SK-N-MC (cell line): Measurements from ENCODE around the gene KIAA1328.

Source experiments
- DNase-seq: peaks from one replicate; pipeline ENCODE4 v3.0.0-alpha.2; 2011; ENCODE audit warnings: low read depth, low spot score
- H3K27ac ChIP-seq: fragments of 200-600 bp; sonication (generic); 2 replicates; pipeline ENCODE4 v1.5.1; 2016; ENCODE audit warnings: mixed run types
- H3K36me3 ChIP-seq: fragments of 200-600 bp; sonication (generic); 2 replicates; pipeline ENCODE4 v1.6.1; 2017; ENCODE audit warnings: antibody characterized with exemption, low read length, mixed read lengths; ENCODE audit not compliant: insufficient read depth
- H3K4me3 ChIP-seq: fragments of 200-600 bp; sonication (generic); 2 replicates; pipeline ENCODE4 v1.5.1; 2016
- H3K9ac ChIP-seq: fragments of 200-600 bp; sonication (generic); 2 replicates; pipeline ENCODE4 v1.8.0; 2017; ENCODE audit warnings: mixed run types, mixed read lengths; ENCODE audit not compliant: insufficient read length
- H3K9me3 ChIP-seq: fragments of 200-600 bp; sonication (generic); 2 replicates; pipeline ENCODE4 v1.6.1; 2017; ENCODE audit warnings: low read depth, mild to moderate bottlenecking, antibody characterized with exemption, low read length, moderate library complexity, mixed read lengths
- EZH2 ChIP-seq: fragments of 200-600 bp; sonication (generic); IDR thresholded peaks from one replicate; pipeline ENCODE4 v1.6.1; 2017; ENCODE audit warnings: antibody characterized with exemption
- FOXP2 ChIP-seq: optimal IDR thresholded peaks from 2 replicates; pipeline ENCODE3; 2011; ENCODE audit warnings: mild to moderate bottlenecking, moderate library complexity; ENCODE audit not compliant: insufficient read depth; ENCODE audit errors: extremely low read length, control extremely low read depth
- POLR2AphosphoS5 ChIP-seq: IDR thresholded peaks from 2 replicates; pipeline ENCODE4 v1.6.1; 2012; ENCODE audit warnings: mild to moderate bottlenecking, low read depth, low read length, borderline replicate concordance

The KIAA1328 gene

DNA sequence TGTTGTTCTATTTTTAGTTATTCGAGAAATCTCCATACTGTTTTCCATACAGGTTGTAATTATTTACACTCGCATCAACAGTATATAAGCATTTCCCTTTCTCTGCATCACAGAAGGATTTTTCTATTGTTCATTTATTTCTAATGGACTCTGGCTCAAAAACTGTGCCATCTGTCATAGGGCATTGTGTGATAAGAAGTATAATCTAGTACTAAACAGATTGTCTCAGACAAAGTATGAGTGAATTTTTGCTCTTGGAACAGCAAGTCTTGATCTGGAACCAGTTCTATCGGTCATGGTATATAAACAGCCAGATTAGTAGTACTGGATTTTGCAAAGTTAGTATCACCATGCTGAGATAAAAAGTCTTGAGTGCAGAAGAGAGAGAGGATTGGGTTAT lies 145.8 kb downstream of the KIAA1328 start:
- Histone ChIP-seq H3K9ac (no peak overlapping the region), H3K27ac (no peak overlapping the region), H3K4me3 (no peak overlapping the region), H3K9me3 (no peaks in the 10 kb centered on the region), H3K36me3 (no peaks in the 10 kb centered on the region)
- TF ChIP-seq FOXP2 (no peak), POLR2AphosphoS5 (no peak), EZH2 (no peak)
- DNase-seq: no peak

DNA sequence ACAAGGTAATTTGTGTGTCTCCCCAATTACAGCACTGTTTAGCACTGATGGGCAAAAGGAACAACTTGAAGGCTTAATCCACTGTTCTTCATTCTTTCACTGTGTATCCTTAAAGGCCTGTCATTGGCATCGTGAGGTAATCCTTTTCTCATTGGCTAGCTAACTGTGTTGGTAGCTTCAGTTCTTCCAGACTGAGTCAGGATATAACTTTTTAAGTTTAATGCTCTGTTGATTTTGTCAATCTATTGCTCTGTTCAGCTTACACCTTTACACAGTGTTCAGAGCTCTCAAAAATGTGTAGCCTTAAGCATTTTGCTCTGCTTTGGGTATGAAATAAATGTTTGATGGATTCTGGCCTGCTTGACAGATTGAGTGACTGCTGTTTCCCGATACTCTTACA lies 148.2 kb downstream of the KIAA1328 start:
- Histone ChIP-seq H3K36me3 (no peaks in the 10 kb centered on the region), H3K9ac (no peak overlapping the region), H3K4me3 (no peak overlapping the region), H3K9me3 (no peaks in the 10 kb centered on the region), H3K27ac (no peak overlapping the region)
- DNase-seq: no peak
- no peak for TF ChIP-seq EZH2
- no peak for TF ChIP-seq FOXP2
- no peak for TF ChIP-seq POLR2AphosphoS5

DNA sequence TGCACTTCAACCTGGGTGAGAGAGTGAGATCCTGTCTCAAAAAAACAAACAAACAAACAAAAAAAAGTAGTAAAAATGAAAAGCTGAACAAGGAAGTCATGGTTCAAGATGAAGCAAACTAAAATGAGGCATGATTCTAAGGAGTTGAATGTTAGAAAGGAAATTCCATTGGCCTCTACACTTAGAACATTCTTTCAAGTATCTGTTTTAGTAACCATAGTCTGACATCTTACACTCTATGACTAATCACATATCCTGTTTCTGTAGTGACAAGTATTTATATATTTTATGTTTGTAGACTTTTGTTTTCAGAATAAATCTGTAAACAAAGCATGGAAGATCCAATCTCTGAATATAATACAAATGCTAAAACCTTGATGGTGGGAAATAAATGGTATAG lies 164.1 kb downstream of the KIAA1328 start:
- H3K27ac ChIP-seq: no peak overlapping the region
- DNase-seq: no peak
- H3K9ac ChIP-seq: no peak overlapping the region
- H3K4me3 ChIP-seq: no peak overlapping the region
- no peaks in the 10 kb centered on the region for H3K36me3 ChIP-seq
- H3K9me3 ChIP-seq: no peaks in the 10 kb centered on the region
- TF ChIP-seq EZH2 (no peak), POLR2AphosphoS5 (no peak), FOXP2 (no peak)

- H3K27ac ChIP-seq: no peak overlapping the region
- H3K9ac ChIP-seq: no peak overlapping the region
- DNase-seq: no peak
- H3K4me3 ChIP-seq: no peak overlapping the region
- no peaks in the 10 kb centered on the region for H3K9me3 ChIP-seq
- H3K36me3 ChIP-seq: no peaks in the 10 kb centered on the region
- TF ChIP-seq FOXP2: no peak
- no peak for TF ChIP-seq POLR2AphosphoS5
- TF ChIP-seq EZH2: no peak
Observed at GRCh38 chr18:37006742-37007141, 177.8 kb downstream of the KIAA1328 start.

DNA sequence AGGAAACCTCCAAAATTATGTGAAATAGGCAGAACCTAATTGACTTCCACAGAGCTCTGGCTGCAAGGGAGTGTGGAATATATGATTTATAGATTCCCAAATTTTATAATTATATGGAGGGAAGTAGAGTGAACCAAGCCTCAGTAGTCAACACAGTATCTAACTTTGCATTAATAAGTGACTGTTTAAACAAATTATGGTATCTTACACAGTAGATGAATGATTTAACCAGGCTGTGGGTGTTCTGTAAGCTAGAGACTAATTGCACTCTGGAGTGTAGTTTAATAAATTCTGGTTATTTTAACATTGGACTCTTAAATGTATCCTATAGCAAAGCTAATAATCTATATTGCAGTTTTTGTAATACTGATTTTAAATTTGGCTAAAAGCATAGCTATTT lies 183.5 kb downstream of the KIAA1328 start:
- no peak overlapping the region for H3K27ac ChIP-seq
- no peak overlapping the region for H3K4me3 ChIP-seq
- no peak for DNase-seq
- TF ChIP-seq FOXP2 (no peak), EZH2 (no peak), POLR2AphosphoS5 (no peak)
- H3K36me3 ChIP-seq: no peaks in the 10 kb centered on the region
- H3K9ac ChIP-seq: no peak overlapping the region
- H3K9me3 ChIP-seq: no peaks in the 10 kb centered on the region

DNA sequence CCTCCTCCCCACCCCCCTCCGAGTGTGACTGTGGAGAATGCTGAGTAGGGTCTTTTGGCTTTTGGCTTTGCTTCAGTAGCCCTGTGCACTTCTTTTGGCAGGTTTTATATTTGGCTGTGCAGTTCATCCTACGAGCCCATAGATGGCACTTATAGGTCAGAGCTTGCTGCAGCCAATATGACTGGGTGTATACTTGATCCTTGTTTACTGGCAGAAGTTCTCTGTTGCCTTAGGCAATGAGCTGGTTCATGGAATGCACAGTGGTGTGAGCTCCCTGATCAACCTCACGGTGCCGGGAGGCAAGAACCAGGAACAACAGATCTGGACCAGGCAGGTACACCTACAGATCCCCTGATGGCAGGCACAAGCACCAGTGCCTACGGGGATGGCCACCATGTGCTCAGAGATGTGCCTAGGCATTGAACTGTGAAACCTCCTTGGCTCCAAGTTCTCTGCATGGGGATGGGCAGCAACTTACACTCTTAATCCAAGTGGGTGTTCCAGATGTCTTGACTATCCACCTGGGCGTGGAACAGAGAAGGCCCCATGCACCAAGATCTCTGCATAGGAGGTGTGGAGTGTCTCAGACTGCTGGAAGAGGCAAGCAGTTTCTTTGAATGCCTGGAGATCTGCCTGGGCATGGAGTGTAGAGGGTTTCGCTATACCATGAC lies 190.4 kb downstream of the KIAA1328 start:
- TF ChIP-seq EZH2: no peak
- TF ChIP-seq FOXP2: no peak
- TF ChIP-seq POLR2AphosphoS5: no peak
- DNase-seq: no peak
- no peak overlapping the region for H3K4me3 ChIP-seq
- H3K9me3 ChIP-seq: no peaks in the 10 kb centered on the region
- H3K27ac ChIP-seq: no peak overlapping the region
- H3K36me3 ChIP-seq: no peaks in the 10 kb centered on the region
- H3K9ac ChIP-seq: no peak overlapping the region

DNA sequence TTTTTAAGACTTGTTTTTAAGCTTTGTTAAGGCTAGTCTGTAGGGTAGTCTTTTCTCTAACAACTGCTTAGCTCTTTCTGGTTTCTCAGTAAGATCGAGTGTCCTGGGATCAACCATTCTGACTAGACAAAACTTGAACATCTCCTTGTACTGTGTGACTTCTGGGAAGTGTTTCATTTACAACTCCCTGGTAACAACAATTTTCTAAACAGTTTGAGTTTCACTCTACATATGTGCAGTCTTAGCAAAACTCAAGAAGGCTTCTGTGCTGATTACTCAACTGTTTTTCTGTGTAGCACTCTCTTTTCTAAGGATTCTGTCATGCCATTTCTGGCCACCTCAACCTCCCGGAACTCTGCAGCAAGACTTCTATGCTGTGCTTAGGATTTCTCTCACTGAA lies 204.5 kb downstream of the KIAA1328 start:
- Histone ChIP-seq H3K4me3 (no peak overlapping the region), H3K36me3 (no peaks in the 10 kb centered on the region), H3K9ac (no peak overlapping the region), H3K27ac (no peak overlapping the region), H3K9me3 (no peaks in the 10 kb centered on the region)
- TF ChIP-seq POLR2AphosphoS5 (no peak), EZH2 (no peak)
- DNase-seq: no peak

DNA sequence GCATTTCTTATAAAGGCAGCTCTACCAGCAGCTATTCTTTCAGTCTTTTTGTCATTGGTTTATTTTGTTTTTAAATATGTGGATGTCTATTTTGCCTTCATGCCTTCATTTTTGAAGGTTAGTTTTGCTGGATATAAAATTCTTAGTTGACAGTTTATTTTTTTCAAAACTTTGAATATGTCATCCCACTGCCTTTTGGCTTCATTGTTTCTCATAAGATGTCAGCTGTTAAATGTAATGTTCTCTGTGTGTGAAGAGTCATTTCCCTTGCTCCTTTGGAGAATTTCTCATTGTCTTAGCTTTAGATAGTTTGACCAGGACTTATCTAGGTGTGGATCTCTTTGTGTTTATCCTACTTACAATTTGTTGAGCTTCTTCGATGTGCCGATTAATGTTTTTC lies 213.5 kb downstream of the KIAA1328 start:
- DNase-seq: no peak
- Histone ChIP-seq H3K27ac (no peak overlapping the region), H3K9me3 (no peaks in the 10 kb centered on the region), H3K36me3 (no peaks in the 10 kb centered on the region), H3K4me3 (no peak overlapping the region), H3K9ac (no peak overlapping the region)
- TF ChIP-seq EZH2 (no peak), FOXP2 (no peak), POLR2AphosphoS5 (no peak)

- Histone ChIP-seq H3K4me3 (no peak overlapping the region), H3K9ac (no peak overlapping the region), H3K27ac (peak overlapping the region; percentile 37; the same call in 1 of the 2 replicates), H3K36me3 (no peaks in the 10 kb centered on the region), H3K9me3 (no peaks in the 10 kb centered on the region)
- peak; percentile 30 for DNase-seq
- no peak for TF ChIP-seq POLR2AphosphoS5
- TF ChIP-seq FOXP2: no peak
- no peak for TF ChIP-seq EZH2
Observed at GRCh38 chr18:37055137-37055802, 226.3 kb downstream of the KIAA1328 start.
